HFF-Myc (cell line): Measurements from ENCODE around the gene LNPK.

Experiments
- DNase-seq: peaks from one replicate; pipeline ENCODE4 v3.0.0-alpha.2; 2011; ENCODE audit warnings: low read depth; ENCODE audit errors: extremely low read depth
- H3K4me3 ChIP-seq: replicated peaks from 2 replicates; pipeline ENCODE4 v1.5.1; 2011; ENCODE audit warnings: low read depth, mild to moderate bottlenecking, control low read depth, low read length
- TF ChIP-seq, protein P1 (sequence below): IDR thresholded peaks from 2 replicates; pipeline ENCODE4 v1.5.1; 2012; ENCODE audit warnings: mild to moderate bottlenecking, low read depth, low read length, control low read depth; ENCODE audit errors: missing control alignments

Gene LNPK

GRCh38 chr2:175932675-175933074 is 69.4 kb downstream of the LNPK start:
- no peak overlapping the region for H3K4me3 ChIP-seq
- TF ChIP-seq, protein P1, sequence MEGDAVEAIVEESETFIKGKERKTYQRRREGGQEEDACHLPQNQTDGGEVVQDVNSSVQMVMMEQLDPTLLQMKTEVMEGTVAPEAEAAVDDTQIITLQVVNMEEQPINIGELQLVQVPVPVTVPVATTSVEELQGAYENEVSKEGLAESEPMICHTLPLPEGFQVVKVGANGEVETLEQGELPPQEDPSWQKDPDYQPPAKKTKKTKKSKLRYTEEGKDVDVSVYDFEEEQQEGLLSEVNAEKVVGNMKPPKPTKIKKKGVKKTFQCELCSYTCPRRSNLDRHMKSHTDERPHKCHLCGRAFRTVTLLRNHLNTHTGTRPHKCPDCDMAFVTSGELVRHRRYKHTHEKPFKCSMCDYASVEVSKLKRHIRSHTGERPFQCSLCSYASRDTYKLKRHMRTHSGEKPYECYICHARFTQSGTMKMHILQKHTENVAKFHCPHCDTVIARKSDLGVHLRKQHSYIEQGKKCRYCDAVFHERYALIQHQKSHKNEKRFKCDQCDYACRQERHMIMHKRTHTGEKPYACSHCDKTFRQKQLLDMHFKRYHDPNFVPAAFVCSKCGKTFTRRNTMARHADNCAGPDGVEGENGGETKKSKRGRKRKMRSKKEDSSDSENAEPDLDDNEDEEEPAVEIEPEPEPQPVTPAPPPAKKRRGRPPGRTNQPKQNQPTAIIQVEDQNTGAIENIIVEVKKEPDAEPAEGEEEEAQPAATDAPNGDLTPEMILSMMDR, result no peak
- DNase-seq, result no peak

- TF ChIP-seq, protein P1, result no peak
- DNase-seq, result no peak
- no peak overlapping the region for H3K4me3 ChIP-seq
Measured at GRCh38 chr2:175931805-175932204, 70.3 kb downstream of the LNPK start.

- TF ChIP-seq, protein P1, result no peak
- no peak overlapping the region for H3K4me3 ChIP-seq
- DNase-seq, result no peak
Measured at GRCh38 chr2:175930504-175930903, 71.6 kb downstream of the LNPK start.

DNA sequence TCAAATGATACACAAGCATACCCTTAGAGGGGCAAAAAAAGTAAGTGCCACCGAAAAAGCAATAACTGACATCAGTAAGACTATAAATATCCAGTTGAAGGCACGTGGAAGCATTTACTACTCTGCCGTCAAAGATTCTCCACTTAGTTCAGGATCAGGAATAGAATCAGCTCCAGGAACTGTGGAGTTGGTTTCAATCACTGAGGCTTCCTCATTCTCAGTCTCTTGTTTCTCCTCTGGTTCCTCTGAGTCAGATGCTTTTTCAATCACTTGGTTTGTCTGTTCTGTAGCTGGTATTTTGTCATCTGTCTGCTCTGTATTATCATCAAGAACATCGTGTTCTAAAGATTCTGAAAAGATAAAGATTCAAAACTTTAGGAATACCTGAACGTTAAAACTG is 72.2 kb downstream of the LNPK start:
- DNase-seq, result no peak
- TF ChIP-seq, protein P1, result no peak
- no peak overlapping the region for H3K4me3 ChIP-seq

- no peak overlapping the region for H3K4me3 ChIP-seq
- TF ChIP-seq, protein P1, result no peak
- DNase-seq, result no peak
Measured at GRCh38 chr2:175926272-175926671, 75.8 kb downstream of the LNPK start.

DNA sequence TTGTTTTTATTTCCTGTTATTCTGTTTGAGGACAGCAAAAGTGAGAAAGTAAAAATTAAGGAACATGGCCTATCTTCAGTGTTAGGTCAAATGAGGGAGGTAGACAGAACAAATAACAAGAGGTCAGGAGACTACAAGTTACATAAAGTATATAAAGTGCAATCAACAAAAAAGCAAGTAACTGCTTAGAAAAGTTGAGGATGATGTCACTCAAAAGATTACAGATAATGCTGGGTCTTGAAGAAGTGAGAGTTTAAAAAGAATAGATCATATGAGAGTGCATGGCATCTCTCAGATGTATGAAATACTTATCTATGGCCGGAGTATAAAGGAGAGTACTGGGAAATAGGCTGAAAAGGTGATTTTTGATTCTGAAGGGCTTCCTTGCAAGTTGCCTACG is 79.9 kb downstream of the LNPK start:
- DNase-seq, result no peak
- TF ChIP-seq, protein P1, result no peak
- H3K4me3 ChIP-seq, result no peak overlapping the region

DNA sequence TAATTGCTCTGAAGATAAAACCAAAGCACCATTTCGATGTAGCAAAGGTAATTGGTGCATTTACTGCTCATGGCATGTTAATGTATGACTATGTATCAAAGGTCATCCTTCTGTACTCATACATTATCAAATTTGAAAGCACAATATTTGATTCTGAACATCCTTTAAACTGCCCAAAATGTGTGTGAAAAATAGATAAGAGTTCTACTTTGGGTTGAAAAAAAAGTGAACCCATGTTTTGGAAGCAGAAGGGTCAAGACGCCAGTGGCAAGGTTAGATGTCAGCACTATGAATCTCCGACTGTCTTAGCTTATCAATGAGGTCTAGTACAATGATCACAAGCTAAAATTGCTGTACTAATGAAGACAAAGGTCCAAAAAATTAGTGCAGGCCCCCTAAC is 83.1 kb downstream of the LNPK start:
- H3K4me3 ChIP-seq, result no peak overlapping the region
- TF ChIP-seq, protein P1, result no peak
- no peak for DNase-seq
